ENCODE measurements around the gene NUCB1. TPM values are rescaled to one million over a fixed set of nuclear protein-coding genes. Genes with fewer than 3 reads are reported as not detected.

Gene NUCB1
- total and polyA plus RNA-seq, 7 donors, result 49.9 to 143 (median 97.1) TPM

- no peak for TF ChIP-seq CTCF (IDR thresholded peaks at IDR 0.05)
- Histone ChIP-seq H3K4me1 (no peaks in the 10 kb centered on the region), H3K36me3 (ENCODE audit: insufficient read depth in 1 of 2, low read depth in 1 of 2) (no peaks in the 10 kb centered on the region), H3K27me3 (ENCODE audit: insufficient read depth in 3 of 3, low read length in 2 of 3) (no peaks in the 10 kb centered on the region), H3K9me3 (no peaks in the 10 kb centered on the region), H3K27ac (no peak overlapping the region), H3K4me3 (no peak overlapping the region)
- 58 to 80% (median 75%) methylated on average over 6 of the region's 6 CpGs for WGBS, 3 donors
- DNase-seq (no peak), ATAC-seq (no peak)
- intact Hi-C loops (cut with DNase I), result no loop called here
Measured at GRCh38 chr19:48943081-48943480, 43.0 kb downstream of the NUCB1 start.

- DNase-seq (no peak), ATAC-seq (no peak)
- no peak overlapping the region for H3K27ac ChIP-seq
- H3K9me3 ChIP-seq, result no peaks in the 10 kb centered on the region
- no peaks in the 10 kb centered on the region for H3K36me3 ChIP-seq (ENCODE audit: insufficient read depth in 1 of 2, low read depth in 1 of 2)
- no peaks in the 10 kb centered on the region for H3K27me3 ChIP-seq (ENCODE audit: insufficient read depth in 3 of 3, low read length in 2 of 3)
- intact Hi-C loops (cut with DNase I), result no loop called here
- TF ChIP-seq CTCF (IDR thresholded peaks at IDR 0.05), result no peak
- 84 to 87% (median 85%) methylated on average over 5 of the region's 5 CpGs for WGBS, 3 donors
- no peaks in the 10 kb centered on the region for H3K4me1 ChIP-seq
- H3K4me3 ChIP-seq, result no peak overlapping the region
Measured at GRCh38 chr19:48945415-48945814, 45.3 kb downstream of the NUCB1 start.

- no peaks in the 10 kb centered on the region for H3K36me3 ChIP-seq (ENCODE audit: insufficient read depth in 1 of 2, low read depth in 1 of 2)
- H3K27ac ChIP-seq, result no peak overlapping the region
- H3K27me3 ChIP-seq (ENCODE audit: insufficient read depth in 3 of 3, low read length in 2 of 3), result no peaks in the 10 kb centered on the region
- DNase-seq (no peak), ATAC-seq (no peak)
- WGBS, 3 donors, result 83 to 89% (median 86%) methylated on average over 2 of the region's 2 CpGs
- intact Hi-C loops (cut with DNase I), result no loop called here
- H3K4me3 ChIP-seq, result no peak overlapping the region
- TF ChIP-seq CTCF (IDR thresholded peaks at IDR 0.05), result no peak
- no peaks in the 10 kb centered on the region for H3K4me1 ChIP-seq
- no peaks in the 10 kb centered on the region for H3K9me3 ChIP-seq
Measured at GRCh38 chr19:48945817-48946216, 45.7 kb downstream of the NUCB1 start.

GRCh38 chr19:48946463-48947257 is 46.5 kb downstream of the NUCB1 start:
- 54 to 74% (median 58%) methylated on average over 6 to 9 of the region's 9 CpGs for WGBS, 3 donors
- Histone ChIP-seq H3K27me3 (ENCODE audit: insufficient read depth in 3 of 3, low read length in 2 of 3) (no peaks in the 10 kb centered on the region), H3K36me3 (ENCODE audit: insufficient read depth in 1 of 2, low read depth in 1 of 2) (no peaks in the 10 kb centered on the region), H3K4me3 (no peak overlapping the region), H3K27ac (no peak overlapping the region), H3K9me3 (no peaks in the 10 kb centered on the region), H3K4me1 (no peaks in the 10 kb centered on the region)
- intact Hi-C loops (cut with DNase I), result no loop called here
- no peak for DNase-seq
- ATAC-seq, result peak in 3 of 4 donors; percentile 18 to 42 (median 36)
- TF ChIP-seq CTCF (IDR thresholded peaks at IDR 0.05), result no peak

- no peaks in the 10 kb centered on the region for H3K4me1 ChIP-seq
- intact Hi-C loops (cut with DNase I), result no loop called here
- H3K9me3 ChIP-seq, result no peaks in the 10 kb centered on the region
- H3K36me3 ChIP-seq (ENCODE audit: insufficient read depth in 1 of 2, low read depth in 1 of 2), result no peaks in the 10 kb centered on the region
- no peak overlapping the region for H3K4me3 ChIP-seq
- no peak for ATAC-seq
- no peak overlapping the region for H3K27ac ChIP-seq
- TF ChIP-seq CTCF (IDR thresholded peaks at IDR 0.05), result no peak
- WGBS, 3 donors, result 96 to 100% (median 99%) methylated on average over 3 of the region's 3 CpGs
- H3K27me3 ChIP-seq (ENCODE audit: insufficient read depth in 3 of 3, low read length in 2 of 3), result no peaks in the 10 kb centered on the region
- no peak for DNase-seq
Measured at GRCh38 chr19:48947258-48947542, 47.1 kb downstream of the NUCB1 start.

Measured in psoas muscle (tissue), 8 donors.